ENCODE data around the gene OGFR. TPM values are rescaled to one million over a fixed set of nuclear protein-coding genes. Genes with fewer than 3 reads are reported as not detected.

Gene OGFR
- total RNA-seq, 2 donors from 2014 or later = 60.2 to 76.9 TPM

- Histone ChIP-seq H3K9me3 (no peaks in the 10 kb centered on the region), H3K4me1 (replicated peaks) (peaks cover 6% of the 10 kb centered on the region), H3K36me3 (no peaks in the 10 kb centered on the region), H3K4me3 (no peak overlapping the region), H3K27ac (no peak overlapping the region), H3K27me3 (replicated peaks; ENCODE audit: insufficient read depth) (peaks cover 12% of the 10 kb centered on the region)
- DNase-seq (ENCODE audit: low spot score) = no peak
- 56% methylated on average over 14 of the region's 23 CpGs for WGBS
- intact Hi-C loops (cut with DNase I) = no loop called here
- TF ChIP-seq POLR2AphosphoS5 (IDR thresholded peaks at IDR 0.05) (no peak), POLR2A (IDR thresholded peaks at IDR 0.05) (no peak), CTCF (IDR thresholded peaks at IDR 0.05) (no peak)
Observed at GRCh38 chr20:62820208-62820961, 15.8 kb downstream of the OGFR start.

DNA sequence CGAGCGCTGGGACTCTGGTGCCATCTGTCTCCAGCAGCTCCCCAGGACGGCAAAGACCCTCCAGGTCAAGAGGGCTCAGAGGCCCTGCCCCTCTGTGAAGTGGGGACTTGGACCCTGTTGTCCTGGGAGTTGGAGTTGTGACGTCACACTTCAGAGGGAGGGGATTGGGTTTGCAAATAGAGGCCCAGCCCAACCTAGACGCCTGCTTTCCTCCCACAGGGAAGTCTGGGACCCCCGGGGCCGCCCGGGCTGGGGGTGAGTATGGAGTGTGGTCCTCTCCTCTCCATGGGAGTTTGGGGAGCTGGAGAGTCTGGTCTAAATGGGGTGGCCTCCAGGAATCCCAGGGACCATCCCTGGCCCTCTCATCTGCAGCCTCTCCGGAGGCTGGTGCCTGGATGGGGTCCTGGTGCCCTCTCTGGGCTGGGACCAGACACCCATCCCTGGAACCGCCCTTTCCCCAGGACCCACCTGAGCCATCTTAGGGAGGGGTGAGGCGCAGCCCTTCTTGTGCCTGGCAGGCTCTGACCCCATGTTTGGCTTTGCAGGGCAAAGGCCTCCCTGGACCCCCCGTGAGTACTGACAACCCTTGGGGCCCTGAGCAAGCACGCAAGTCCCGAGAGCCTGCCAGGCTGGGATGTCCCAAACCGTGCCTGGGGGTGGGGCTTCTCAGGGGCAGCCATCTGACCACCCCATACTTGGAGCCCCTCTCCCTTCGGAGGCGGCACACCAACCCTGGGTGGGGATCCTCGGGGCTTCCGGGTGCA is 16.5 kb downstream of the OGFR start:
- Histone ChIP-seq H3K27me3 (replicated peaks; ENCODE audit: insufficient read depth) (peaks cover 12% of the 10 kb centered on the region), H3K9me3 (no peaks in the 10 kb centered on the region), H3K36me3 (no peaks in the 10 kb centered on the region), H3K27ac (no peak overlapping the region), H3K4me3 (no peak overlapping the region), H3K4me1 (replicated peaks) (peaks cover 5% of the 10 kb centered on the region)
- intact Hi-C loops (cut with DNase I) = no loop called here
- TF ChIP-seq POLR2A (IDR thresholded peaks at IDR 0.05) = no peak
- TF ChIP-seq POLR2AphosphoS5 (IDR thresholded peaks at IDR 0.05) = no peak
- no peak for TF ChIP-seq CTCF (IDR thresholded peaks at IDR 0.05)
- DNase-seq (ENCODE audit: low spot score) = no peak
- WGBS = 90% methylated on average over 10 of the region's 19 CpGs

DNA sequence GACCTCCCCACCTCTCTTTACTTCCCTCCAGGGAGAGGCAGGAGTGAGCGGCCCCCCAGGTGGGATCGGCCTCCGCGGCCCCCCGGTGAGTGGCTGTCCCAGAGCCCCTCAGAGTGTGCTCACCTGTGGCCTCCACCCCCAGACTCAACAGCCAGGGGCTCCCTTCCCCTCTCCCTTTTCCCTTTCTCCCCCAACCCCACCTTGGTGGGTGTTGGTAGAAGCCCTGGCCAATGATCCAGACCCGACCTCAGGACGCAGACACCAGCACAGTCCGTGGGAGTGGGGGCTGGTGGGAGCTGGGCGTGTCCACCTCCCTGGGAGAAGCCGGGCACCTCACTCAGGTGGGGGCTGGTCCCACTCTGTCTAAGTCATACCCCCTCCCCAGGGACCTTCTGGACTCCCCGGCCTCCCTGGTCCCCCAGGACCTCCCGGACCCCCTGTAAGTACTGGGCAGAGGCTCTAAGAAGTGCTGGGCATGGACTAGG is 17.1 kb downstream of the OGFR start:
- no peak overlapping the region for H3K4me3 ChIP-seq
- TF ChIP-seq CTCF (IDR thresholded peaks at IDR 0.05) (no peak), POLR2A (IDR thresholded peaks at IDR 0.05) (no peak), POLR2AphosphoS5 (IDR thresholded peaks at IDR 0.05) (no peak)
- no peak for DNase-seq (ENCODE audit: low spot score)
- H3K27ac ChIP-seq = no peak overlapping the region
- WGBS = 95% methylated on average over 12 of the region's 12 CpGs
- H3K36me3 ChIP-seq = no peaks in the 10 kb centered on the region
- H3K4me1 ChIP-seq (replicated peaks) = no peaks in the 10 kb centered on the region
- H3K9me3 ChIP-seq = no peaks in the 10 kb centered on the region
- intact Hi-C loops (cut with DNase I) = no loop called here
- H3K27me3 ChIP-seq (replicated peaks; ENCODE audit: insufficient read depth) = peaks cover 9% of the 10 kb centered on the region

DNA sequence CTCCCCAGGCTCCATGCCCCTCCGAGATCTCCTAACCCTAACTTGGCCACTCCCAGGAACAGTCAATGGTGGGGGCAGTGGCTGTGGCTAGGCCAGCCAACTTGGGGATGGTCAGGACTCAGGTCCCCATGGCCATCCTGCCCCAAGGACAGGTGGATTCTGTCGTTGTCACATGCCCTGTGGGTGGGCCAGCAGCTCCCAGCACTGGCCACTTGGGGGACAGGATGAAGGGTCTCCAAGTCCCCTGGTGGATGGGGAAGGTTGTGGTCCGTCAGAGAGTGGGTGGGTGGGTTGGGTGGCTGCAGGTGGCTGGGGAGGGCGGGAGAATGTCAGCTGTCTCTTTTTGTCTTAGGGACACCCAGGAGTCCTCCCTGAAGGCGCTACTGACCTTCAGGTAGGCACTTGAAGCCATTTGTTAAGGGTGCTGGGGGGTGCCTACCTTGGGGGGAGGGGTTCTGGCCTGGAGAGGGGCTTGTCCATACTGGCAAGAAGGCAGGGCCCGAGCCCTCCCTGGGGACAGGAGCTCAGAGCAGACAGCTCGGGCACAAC is 17.7 kb downstream of the OGFR start:
- intact Hi-C loops (cut with DNase I) = no loop called here
- H3K4me3 ChIP-seq = no peak overlapping the region
- no peak for DNase-seq (ENCODE audit: low spot score)
- peaks cover 5% of the 10 kb centered on the region for H3K27me3 ChIP-seq (replicated peaks; ENCODE audit: insufficient read depth)
- H3K4me1 ChIP-seq (replicated peaks) = no peaks in the 10 kb centered on the region
- TF ChIP-seq POLR2AphosphoS5 (IDR thresholded peaks at IDR 0.05) (no peak), CTCF (IDR thresholded peaks at IDR 0.05) (no peak), POLR2A (IDR thresholded peaks at IDR 0.05) (no peak)
- H3K36me3 ChIP-seq = no peaks in the 10 kb centered on the region
- H3K27ac ChIP-seq = no peak overlapping the region
- H3K9me3 ChIP-seq = no peaks in the 10 kb centered on the region
- whole genome bisulfite sequencing = 74% methylated on average over 7 of the region's 7 CpGs

All from prostate gland (tissue), 2 donors.